GM12891 (cell line): ENCODE data around the gene OVAAL.

Experiments
- PAX5 ChIP-seq: IDR thresholded peaks from 2 replicates; pipeline ENCODE4 v1.6.1; 2011; ENCODE audit warnings: low read length, moderate library complexity, mild to moderate bottlenecking; ENCODE audit not compliant: insufficient read depth, severe bottlenecking
- POLR2A ChIP-seq: IDR thresholded peaks from 2 replicates; pipeline ENCODE4 v1.6.1; 2011; ENCODE audit warnings: low read depth, low read length, control low read depth
- POLR2AphosphoS5 ChIP-seq: IDR thresholded peaks from 2 replicates; pipeline ENCODE4 v1.6.1; 2011; ENCODE audit warnings: low read depth, low read length, control low read depth
- POU2F2 ChIP-seq: IDR thresholded peaks from 2 replicates; pipeline ENCODE4 v1.6.1; 2011; ENCODE audit warnings: low read depth, mild to moderate bottlenecking, control low read depth, low read length, moderate library complexity
- SPI1 ChIP-seq: IDR thresholded peaks from 2 replicates; pipeline ENCODE4 v1.6.1; 2011; ENCODE audit warnings: low read depth, low read length, control low read depth
- TAF1 ChIP-seq: IDR thresholded peaks from 2 replicates; pipeline ENCODE4 v1.6.1; 2011; ENCODE audit warnings: low read depth, low read length, control low read depth

- TF ChIP-seq POLR2A = no peak
- no peak for TF ChIP-seq TAF1
- TF ChIP-seq POLR2AphosphoS5 = no peak
- no peak for TF ChIP-seq SPI1
- no peak for TF ChIP-seq POU2F2
- no peak for TF ChIP-seq PAX5
Observed at GRCh38 chr1:180571832-180572636, 13.3 kb downstream of the OVAAL start.
